AG04449 (cell line): Measurements from ENCODE around the gene NRXN2.

Experiments used
- CTCF ChIA-PET: fragments of 350-600 bp; formaldehyde crosslinking; extraction: SDS; loops from one replicate; lab custom pipeline; 2021; ENCODE audit warnings: antibody characterized with exemption; lab: Yijun Ruan, JAX
- POLR2A ChIA-PET: fragments of 400-600, 350-600 bp; formaldehyde crosslinking; extraction: SDS; loops from one replicate; lab custom pipeline; 2020; ENCODE audit warnings: antibody characterized with exemption, inconsistent platforms; lab: Yijun Ruan, JAX
- DNase-seq: peaks from one replicate; pipeline ENCODE4 v3.0.0-alpha.2; 2010; ENCODE audit warnings: low read depth, low spot score
- H3K4me3 ChIP-seq: 2 replicates; pipeline ENCODE4 v1.5.1; 2011; ENCODE audit warnings: low read depth, mild to moderate bottlenecking, control low read depth, low read length
- CTCF ChIP-seq: IDR thresholded peaks from one replicate; pipeline ENCODE4 v1.5.1; 2011; ENCODE audit warnings: mild to moderate bottlenecking, moderate library complexity, low read length, control low read depth, inconsistent platforms; ENCODE audit not compliant: insufficient read depth; ENCODE audit errors: missing control alignments

The NRXN2 gene

DNA sequence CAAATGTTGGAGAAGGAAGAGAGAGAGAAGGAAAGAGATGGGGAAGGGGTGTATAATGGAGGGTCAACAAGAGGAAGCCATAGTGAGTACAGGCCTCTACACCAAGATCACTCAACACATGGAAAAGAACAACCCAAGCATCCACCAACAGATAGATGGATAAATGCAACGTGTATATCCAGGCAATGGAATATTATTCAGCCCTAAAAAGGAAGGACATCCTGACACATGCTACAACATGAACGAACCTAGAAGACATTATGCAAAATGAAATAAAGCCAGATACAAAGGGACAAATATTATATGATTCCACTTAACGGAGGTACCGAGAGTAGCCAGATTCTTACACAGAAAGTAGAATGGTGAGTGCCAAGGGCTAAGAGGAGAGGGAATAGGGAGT lies 59.3 kb downstream of the NRXN2 start:
- CTCF ChIA-PET, result interaction anchor here (0.8 to 5.9 kb wide), 4 partner anchors 13 to 332 kb away, joined by 3 to 93 read pairs (median 8); no protein-coding TSS in a partner anchor
- DNase-seq, result no peak
- no peak for TF ChIP-seq CTCF
- POLR2A ChIA-PET, result no interaction called here
- no peak overlapping the region for H3K4me3 ChIP-seq

DNA sequence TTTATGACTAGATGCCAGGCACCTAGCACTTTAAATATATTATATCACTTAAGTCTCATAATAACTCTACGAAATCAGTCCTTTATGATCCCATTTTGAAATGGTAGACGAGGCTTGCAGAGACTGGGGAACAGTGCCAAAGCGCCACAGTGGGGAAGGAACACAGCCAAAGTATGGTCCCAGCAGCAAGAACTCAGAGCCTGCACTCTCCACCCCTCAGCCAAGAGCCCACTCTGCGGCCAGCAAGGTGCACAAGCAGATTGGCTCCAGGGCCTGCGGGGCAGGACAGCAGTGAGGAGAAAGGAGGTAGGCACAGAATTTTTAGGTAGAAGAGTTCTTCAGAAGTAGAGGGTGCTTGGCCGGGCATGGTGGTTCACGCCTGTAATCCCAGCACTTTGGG lies 61.4 kb downstream of the NRXN2 start:
- no peak for DNase-seq
- H3K4me3 ChIP-seq, result no peak overlapping the region
- no peak for TF ChIP-seq CTCF
- POLR2A ChIA-PET, result no interaction called here
- CTCF ChIA-PET, result interaction anchor here (1.0 to 5.9 kb wide), 4 partner anchors 9 to 211 kb away, joined by 3 to 93 read pairs (median 18); no protein-coding TSS in a partner anchor

GRCh38 chr11:64661146-64661545 lies 61.9 kb downstream of the NRXN2 start:
- ChIA-PET POLR2A (no interaction called here), CTCF (interaction anchor here (1.0 to 5.9 kb wide), 4 partner anchors 9 to 210 kb away, joined by 3 to 93 read pairs (median 18); no protein-coding TSS in a partner anchor)
- peak; percentile 54 for DNase-seq
- no peak for TF ChIP-seq CTCF
- peak overlapping the region; percentile 25; the same call in 1 of the 2 replicates for H3K4me3 ChIP-seq

DNA sequence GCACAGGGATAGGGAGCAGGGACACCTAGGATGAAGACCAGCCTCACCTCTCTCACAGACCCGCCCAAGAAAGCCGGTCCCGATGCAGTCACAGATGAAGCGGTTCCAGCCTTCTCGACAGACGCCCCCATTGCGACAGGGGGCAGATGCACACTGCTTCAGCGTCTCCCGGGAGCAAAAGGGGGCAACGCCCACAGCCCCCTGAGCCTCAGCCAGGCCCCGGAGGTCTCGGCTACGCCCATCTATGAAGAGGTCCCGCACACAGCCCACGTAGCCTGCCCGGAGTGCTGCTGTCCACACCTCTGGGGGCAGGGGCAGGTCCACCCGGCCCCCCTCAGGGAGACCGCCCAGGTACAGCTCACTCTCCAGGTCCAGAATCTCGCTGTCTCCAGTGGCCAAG lies 62.3 kb downstream of the NRXN2 start:
- CTCF ChIA-PET, result interaction anchor here (0.9 to 5.9 kb wide), 6 partner anchors 10 to 211 kb away, joined by 3 to 93 read pairs (median 9); no protein-coding TSS in a partner anchor
- DNase-seq, result no peak
- POLR2A ChIA-PET, result no interaction called here
- no peak for TF ChIP-seq CTCF
- H3K4me3 ChIP-seq, result peak overlapping the region; percentile 12; the same call in 1 of the 2 replicates

DNA sequence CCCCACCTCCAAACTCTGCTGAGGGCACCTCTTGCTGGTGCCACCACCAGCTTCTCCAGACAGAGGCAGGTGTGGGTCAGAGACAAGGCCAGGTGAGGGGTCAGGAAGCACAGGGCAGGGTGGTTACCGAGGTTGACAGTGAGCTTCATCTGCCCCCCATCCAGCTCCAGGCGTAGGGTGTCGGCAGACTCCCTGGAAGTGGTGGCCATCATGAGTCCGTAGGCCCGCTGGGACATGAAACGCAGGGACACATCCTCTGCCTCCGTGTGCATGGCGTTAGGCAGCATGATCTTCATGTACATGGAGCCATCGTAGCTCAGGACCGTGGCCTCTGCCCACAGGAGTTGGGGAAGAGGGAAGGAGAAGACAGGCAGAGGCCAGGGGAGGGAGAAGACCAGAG lies 62.8 kb downstream of the NRXN2 start:
- ChIA-PET CTCF (interaction anchor here (0.7 to 5.9 kb wide), 11 partner anchors 10 to 211 kb away, joined by 3 to 93 read pairs (median 5); no protein-coding TSS in a partner anchor), POLR2A (no interaction called here)
- no peak for TF ChIP-seq CTCF
- no peak overlapping the region; the same call in 1 of the 2 replicates for H3K4me3 ChIP-seq
- DNase-seq, result no peak

GRCh38 chr11:64659417-64660144 lies 63.4 kb downstream of the NRXN2 start:
- POLR2A ChIA-PET, result interaction anchor here (0.7 to 0.8 kb wide), 2 partner anchors 16 to 29 kb away, joined by 3 to 4 read pairs; no protein-coding TSS in a partner anchor
- CTCF ChIA-PET, result interaction anchor here (0.7 to 5.9 kb wide), 14 partner anchors 9 to 210 kb away, joined by 3 to 93 read pairs (median 4); no protein-coding TSS in a partner anchor

More at GRCh38 chr11:64659417-64660144, 63.4 kb downstream of the NRXN2 start:
- H3K4me3 ChIP-seq, result no peak overlapping the region
- peak; percentile 15 for TF ChIP-seq CTCF
- peak; percentile 78 for DNase-seq
